ENCODE results near the gene TSHZ1.

The TSHZ1 gene

GRCh38 chr18:75222407-75222806 lies 11.8 kb downstream of the TSHZ1 start:
- no peak for DNase-seq

- peak; percentile 69 for DNase-seq
These were observed 13.2 kb downstream of the TSHZ1 start for GRCh38 chr18:75223687-75224347.

GRCh38 chr18:75226286-75226955 lies 15.8 kb downstream of the TSHZ1 start:
- peak; percentile 45 for DNase-seq

- DNase-seq = no peak
These were observed 16.3 kb downstream of the TSHZ1 start for GRCh38 chr18:75226956-75227316.

- no peak for DNase-seq
These were observed 17.1 kb downstream of the TSHZ1 start for GRCh38 chr18:75227535-75228296.

- no peak for DNase-seq
These were observed 18.4 kb downstream of the TSHZ1 start for GRCh38 chr18:75228967-75229366.

GRCh38 chr18:75229437-75229836 lies 18.8 kb downstream of the TSHZ1 start:
- DNase-seq = no peak

GRCh38 chr18:75230163-75231052 lies 19.8 kb downstream of the TSHZ1 start:
- no peak for DNase-seq

- DNase-seq = no peak
These were observed 20.4 kb downstream of the TSHZ1 start for GRCh38 chr18:75231053-75231406.

GRCh38 chr18:75234901-75235300 lies 24.3 kb downstream of the TSHZ1 start:
- DNase-seq = no peak

- no peak for DNase-seq
These were observed 25.3 kb downstream of the TSHZ1 start for GRCh38 chr18:75235896-75236295.

- no peak for DNase-seq
These were observed 27.5 kb downstream of the TSHZ1 start for GRCh38 chr18:75238100-75238499.

- DNase-seq = no peak
These were observed 28.2 kb downstream of the TSHZ1 start for GRCh38 chr18:75238786-75239185.

GRCh38 chr18:75240433-75240832 lies 29.8 kb downstream of the TSHZ1 start:
- no peak for DNase-seq

- no peak for DNase-seq
These were observed 31.1 kb downstream of the TSHZ1 start for GRCh38 chr18:75241705-75242104.

- DNase-seq = peak; percentile 36
These were observed 34.0 kb downstream of the TSHZ1 start for GRCh38 chr18:75244351-75245313.

GRCh38 chr18:75246721-75247610 lies 36.4 kb downstream of the TSHZ1 start:
- no peak for DNase-seq

GRCh38 chr18:75247611-75248421 lies 37.2 kb downstream of the TSHZ1 start:
- peak; percentile 41 for DNase-seq

- DNase-seq = peak; percentile 7
These were observed 38.0 kb downstream of the TSHZ1 start for GRCh38 chr18:75248426-75249174.
